Measurements from ENCODE around the gene NT5C3A.

DNA sequence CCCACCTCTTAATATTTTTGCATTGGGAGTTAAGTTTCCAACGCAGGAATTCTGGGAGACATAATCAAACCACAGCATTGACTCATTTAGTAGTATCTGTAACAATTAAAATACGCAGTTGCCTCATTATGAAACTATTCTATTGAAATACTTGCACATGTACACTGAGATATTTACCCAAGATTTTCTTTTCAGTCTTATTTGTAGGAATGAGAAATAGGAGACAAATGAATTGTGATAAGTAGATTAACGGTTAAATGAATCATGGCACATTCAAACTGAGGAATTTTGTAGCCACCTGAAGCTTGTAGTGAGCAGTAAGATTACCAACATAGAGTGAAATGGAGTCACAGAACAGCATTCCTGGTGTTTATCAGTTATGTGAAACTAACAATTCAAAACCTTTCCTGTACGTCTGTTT lies 28.5 kb upstream of the NT5C3A start:
- TF ChIP-seq OVOL3 (tag by site-specific recombination; IDR thresholded peaks at IDR 0.05) (no peak), ZNF670 (tag by site-specific recombination; IDR thresholded peaks at IDR 0.05; ENCODE audit: low read depth) (no peak), YY1 (tag by site-specific recombination; IDR thresholded peaks at IDR 0.05) (no peak)
- TF ChIP-seq, protein P1, sequence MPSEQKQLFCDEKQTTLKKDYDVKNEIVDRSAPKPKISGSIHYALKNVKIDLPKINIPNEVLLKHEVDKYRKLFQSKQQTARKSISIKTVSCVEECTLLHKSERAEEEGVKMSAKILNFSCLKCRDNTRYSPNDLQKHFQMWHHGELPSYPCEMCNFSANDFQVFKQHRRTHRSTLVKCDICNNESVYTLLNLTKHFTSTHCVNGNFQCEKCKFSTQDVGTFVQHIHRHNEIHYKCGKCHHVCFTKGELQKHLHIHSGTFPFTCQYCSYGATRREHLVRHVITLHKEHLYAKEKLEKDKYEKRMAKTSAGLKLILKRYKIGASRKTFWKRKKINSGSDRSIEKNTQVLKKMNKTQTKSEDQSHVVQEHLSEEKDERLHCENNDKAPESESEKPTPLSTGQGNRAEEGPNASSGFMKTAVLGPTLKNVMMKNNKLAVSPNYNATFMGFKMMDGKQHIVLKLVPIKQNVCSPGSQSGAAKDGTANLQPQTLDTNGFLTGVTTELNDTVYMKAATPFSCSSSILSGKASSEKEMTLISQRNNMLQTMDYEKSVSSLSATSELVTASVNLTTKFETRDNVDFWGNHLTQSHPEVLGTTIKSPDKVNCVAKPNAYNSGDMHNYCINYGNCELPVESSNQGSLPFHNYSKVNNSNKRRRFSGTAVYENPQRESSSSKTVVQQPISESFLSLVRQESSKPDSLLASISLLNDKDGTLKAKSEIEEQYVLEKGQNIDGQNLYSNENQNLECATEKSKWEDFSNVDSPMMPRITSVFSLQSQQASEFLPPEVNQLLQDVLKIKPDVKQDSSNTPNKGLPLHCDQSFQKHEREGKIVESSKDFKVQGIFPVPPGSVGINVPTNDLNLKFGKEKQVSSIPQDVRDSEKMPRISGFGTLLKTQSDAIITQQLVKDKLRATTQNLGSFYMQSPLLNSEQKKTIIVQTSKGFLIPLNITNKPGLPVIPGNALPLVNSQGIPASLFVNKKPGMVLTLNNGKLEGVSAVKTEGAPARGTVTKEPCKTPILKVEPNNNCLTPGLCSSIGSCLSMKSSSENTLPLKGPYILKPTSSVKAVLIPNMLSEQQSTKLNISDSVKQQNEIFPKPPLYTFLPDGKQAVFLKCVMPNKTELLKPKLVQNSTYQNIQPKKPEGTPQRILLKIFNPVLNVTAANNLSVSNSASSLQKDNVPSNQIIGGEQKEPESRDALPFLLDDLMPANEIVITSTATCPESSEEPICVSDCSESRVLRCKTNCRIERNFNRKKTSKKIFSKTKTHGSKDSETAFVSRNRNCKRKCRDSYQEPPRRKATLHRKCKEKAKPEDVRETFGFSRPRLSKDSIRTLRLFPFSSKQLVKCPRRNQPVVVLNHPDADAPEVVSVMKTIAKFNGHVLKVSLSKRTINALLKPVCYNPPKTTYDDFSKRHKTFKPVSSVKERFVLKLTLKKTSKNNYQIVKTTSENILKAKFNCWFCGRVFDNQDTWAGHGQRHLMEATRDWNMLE (tag by site-specific recombination; conservative IDR thresholded peaks at IDR 0.05; ENCODE audit: low read depth) = no peak
- TF ChIP-seq, protein P2, sequence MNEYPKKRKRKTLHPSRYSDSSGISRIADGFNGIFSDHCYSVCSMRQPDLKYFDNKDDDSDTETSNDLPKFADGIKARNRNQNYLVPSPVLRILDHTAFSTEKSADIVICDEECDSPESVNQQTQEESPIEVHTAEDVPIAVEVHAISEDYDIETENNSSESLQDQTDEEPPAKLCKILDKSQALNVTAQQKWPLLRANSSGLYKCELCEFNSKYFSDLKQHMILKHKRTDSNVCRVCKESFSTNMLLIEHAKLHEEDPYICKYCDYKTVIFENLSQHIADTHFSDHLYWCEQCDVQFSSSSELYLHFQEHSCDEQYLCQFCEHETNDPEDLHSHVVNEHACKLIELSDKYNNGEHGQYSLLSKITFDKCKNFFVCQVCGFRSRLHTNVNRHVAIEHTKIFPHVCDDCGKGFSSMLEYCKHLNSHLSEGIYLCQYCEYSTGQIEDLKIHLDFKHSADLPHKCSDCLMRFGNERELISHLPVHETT (tag by site-specific recombination; IDR thresholded peaks at IDR 0.05) = no peak
- TF ChIP-seq, protein P3, sequence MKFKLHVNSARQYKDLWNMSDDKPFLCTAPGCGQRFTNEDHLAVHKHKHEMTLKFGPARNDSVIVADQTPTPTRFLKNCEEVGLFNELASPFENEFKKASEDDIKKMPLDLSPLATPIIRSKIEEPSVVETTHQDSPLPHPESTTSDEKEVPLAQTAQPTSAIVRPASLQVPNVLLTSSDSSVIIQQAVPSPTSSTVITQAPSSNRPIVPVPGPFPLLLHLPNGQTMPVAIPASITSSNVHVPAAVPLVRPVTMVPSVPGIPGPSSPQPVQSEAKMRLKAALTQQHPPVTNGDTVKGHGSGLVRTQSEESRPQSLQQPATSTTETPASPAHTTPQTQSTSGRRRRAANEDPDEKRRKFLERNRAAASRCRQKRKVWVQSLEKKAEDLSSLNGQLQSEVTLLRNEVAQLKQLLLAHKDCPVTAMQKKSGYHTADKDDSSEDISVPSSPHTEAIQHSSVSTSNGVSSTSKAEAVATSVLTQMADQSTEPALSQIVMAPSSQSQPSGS (tag by site-specific recombination; IDR thresholded peaks at IDR 0.05; ENCODE audit: low read depth) = no peak
- TF ChIP-seq, protein P4, sequence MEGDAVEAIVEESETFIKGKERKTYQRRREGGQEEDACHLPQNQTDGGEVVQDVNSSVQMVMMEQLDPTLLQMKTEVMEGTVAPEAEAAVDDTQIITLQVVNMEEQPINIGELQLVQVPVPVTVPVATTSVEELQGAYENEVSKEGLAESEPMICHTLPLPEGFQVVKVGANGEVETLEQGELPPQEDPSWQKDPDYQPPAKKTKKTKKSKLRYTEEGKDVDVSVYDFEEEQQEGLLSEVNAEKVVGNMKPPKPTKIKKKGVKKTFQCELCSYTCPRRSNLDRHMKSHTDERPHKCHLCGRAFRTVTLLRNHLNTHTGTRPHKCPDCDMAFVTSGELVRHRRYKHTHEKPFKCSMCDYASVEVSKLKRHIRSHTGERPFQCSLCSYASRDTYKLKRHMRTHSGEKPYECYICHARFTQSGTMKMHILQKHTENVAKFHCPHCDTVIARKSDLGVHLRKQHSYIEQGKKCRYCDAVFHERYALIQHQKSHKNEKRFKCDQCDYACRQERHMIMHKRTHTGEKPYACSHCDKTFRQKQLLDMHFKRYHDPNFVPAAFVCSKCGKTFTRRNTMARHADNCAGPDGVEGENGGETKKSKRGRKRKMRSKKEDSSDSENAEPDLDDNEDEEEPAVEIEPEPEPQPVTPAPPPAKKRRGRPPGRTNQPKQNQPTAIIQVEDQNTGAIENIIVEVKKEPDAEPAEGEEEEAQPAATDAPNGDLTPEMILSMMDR (tag by site-specific recombination; IDR thresholded peaks at IDR 0.05) = no peak

Data from HEK293 (cell line).